22Rv1 (cell line): Measurements from ENCODE around the gene GPC5.

Experiments used
- ZFX ChIP-seq: fragments of 450-650 bp; IDR thresholded peaks from 2 replicates; pipeline ENCODE4 v1.6.1; 2017; ENCODE audit warnings: antibody characterized with exemption, borderline replicate concordance
- TF ChIP-seq, protein P1 (sequence below): fragments of 450-650 bp; IDR thresholded peaks from 2 replicates; pipeline ENCODE4 v1.5.1; 2017; ENCODE audit warnings: mild to moderate bottlenecking

DNA sequence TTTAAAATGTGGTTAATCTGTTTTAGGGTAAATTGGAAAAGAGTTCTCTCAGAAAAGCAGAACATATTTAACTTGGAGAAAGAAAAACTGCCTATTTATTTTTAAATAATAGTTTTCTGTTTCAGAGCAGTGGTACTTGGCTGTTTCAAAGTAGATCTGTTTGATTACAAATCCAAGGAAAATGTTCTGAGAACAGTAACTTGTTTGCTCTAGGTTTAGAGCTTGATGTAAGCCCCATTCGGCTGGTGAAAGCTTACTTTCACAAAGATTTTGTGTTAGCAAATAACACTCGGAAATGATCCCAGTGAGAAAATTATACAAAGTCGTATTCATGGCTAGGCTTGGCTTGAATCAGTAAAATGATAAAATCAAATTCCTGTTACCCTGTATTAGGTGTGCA, 1432.4 kb downstream of the GPC5 start:
- TF ChIP-seq, protein P1, sequence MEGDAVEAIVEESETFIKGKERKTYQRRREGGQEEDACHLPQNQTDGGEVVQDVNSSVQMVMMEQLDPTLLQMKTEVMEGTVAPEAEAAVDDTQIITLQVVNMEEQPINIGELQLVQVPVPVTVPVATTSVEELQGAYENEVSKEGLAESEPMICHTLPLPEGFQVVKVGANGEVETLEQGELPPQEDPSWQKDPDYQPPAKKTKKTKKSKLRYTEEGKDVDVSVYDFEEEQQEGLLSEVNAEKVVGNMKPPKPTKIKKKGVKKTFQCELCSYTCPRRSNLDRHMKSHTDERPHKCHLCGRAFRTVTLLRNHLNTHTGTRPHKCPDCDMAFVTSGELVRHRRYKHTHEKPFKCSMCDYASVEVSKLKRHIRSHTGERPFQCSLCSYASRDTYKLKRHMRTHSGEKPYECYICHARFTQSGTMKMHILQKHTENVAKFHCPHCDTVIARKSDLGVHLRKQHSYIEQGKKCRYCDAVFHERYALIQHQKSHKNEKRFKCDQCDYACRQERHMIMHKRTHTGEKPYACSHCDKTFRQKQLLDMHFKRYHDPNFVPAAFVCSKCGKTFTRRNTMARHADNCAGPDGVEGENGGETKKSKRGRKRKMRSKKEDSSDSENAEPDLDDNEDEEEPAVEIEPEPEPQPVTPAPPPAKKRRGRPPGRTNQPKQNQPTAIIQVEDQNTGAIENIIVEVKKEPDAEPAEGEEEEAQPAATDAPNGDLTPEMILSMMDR: no peak
- TF ChIP-seq ZFX: no peak
